ENCODE results near the gene NFATC3. TPM values are rescaled to one million over a fixed set of nuclear protein-coding genes. Genes with fewer than 3 reads are reported as not detected.

NFATC3 gene
- total and polyA plus RNA-seq, 2 of the 8 experiments (the other 6 are each of a cell fraction or from before 2014, with no cell fraction given): 17.6 to 34.5 TPM

DNA sequence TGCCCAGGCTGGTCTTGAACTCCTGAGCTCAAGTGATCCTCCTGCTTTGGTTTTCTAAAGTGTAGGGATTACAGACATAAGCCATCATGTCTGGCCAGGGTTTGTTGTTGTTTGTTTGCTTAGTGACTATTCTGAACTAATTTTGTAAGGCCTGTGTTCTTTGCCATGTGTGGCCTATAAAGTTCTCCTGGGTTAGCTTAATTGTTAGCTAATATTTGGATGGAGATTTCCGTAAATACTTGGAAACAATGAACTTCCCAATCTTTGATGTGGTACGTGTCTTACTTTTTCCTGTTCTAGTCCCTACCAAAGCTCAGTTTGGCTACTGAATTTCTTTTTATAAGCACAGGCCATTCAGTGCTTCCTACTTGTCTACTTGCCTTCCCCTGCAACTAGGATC, 37.2 kb upstream of the NFATC3 start:
- Histone ChIP-seq H3K27me3 (replicated peaks in 1 of 4; ENCODE audit: control insufficient read depth in 3 of 4, extremely low read depth in 1 of 4, insufficient read depth in 3 of 4, low read length in 3 of 4) (no peaks in the 10 kb centered on the region), H4K91ac (replicated peaks; ENCODE audit: insufficient read length, low read length) (no peak overlapping the region), H3K4ac (replicated peaks; ENCODE audit: insufficient read length, low read depth, low read length) (no peak overlapping the region), H3K9ac (replicated peaks in 1 of 4; ENCODE audit: extremely low read depth in 1 of 4, low read depth in 3 of 4, low read length in 3 of 4) (no peak overlapping the region), H3K56ac (replicated peaks; ENCODE audit: insufficient read length, low read depth, low read length) (no peak overlapping the region), H2BK20ac (ENCODE audit: low read length) (no peak overlapping the region), H3K36me3 (ENCODE audit: control insufficient read depth in 2 of 4, insufficient read depth in 4 of 4, low read length in 3 of 4) (peaks cover 0 to 9% (median 5%) of the 10 kb centered on the region in 4 experiments; a peak in 4 of 8 replicates), H2AFZ (ENCODE audit: low read length) (no peak overlapping the region), H3K23ac (ENCODE audit: insufficient read length) (no peak overlapping the region), H4K20me1 (replicated peaks in 1 of 2; ENCODE audit: control insufficient read depth in 1 of 2, insufficient read depth in 2 of 2, low read length in 2 of 2) (no peaks in the 10 kb centered on the region), H3K14ac (ENCODE audit: insufficient read length) (no peak overlapping the region), H4K8ac (ENCODE audit: extremely low read depth, insufficient read depth, low read length) (no peak overlapping the region), H3K9me3 (ENCODE audit: insufficient read depth in 2 of 2, low read depth in 1 of 2, low read length in 1 of 2) (no peaks in the 10 kb centered on the region), H3K23me2 (ENCODE audit: low read depth, low read length) (no peaks in the 10 kb centered on the region), H2BK12ac (ENCODE audit: low read depth, low read length) (no peak overlapping the region), H3K4me1 (replicated peaks in 1 of 4; ENCODE audit: control insufficient read depth in 3 of 4, insufficient read depth in 4 of 4, low read length in 3 of 4) (no peaks in the 10 kb centered on the region), H2BK15ac (ENCODE audit: low read length) (no peak overlapping the region), H3K27ac (ENCODE audit: low read depth, low read length) (no peak overlapping the region), H2BK5ac (ENCODE audit: low read depth, low read length) (no peak overlapping the region), H3K4me3 (ENCODE audit: extremely low read depth in 1 of 4, insufficient read depth in 2 of 4, low read depth in 3 of 4, low read length in 4 of 4) (no peak overlapping the region), H3K18ac (ENCODE audit: extremely low read depth, low read length) (no peak overlapping the region), H2BK120ac (replicated peaks; ENCODE audit: low read depth, low read length) (no peak overlapping the region), H2AK5ac (ENCODE audit: low read depth, low read length) (no peak overlapping the region), H3K79me2 (ENCODE audit: control insufficient read depth in 1 of 2, insufficient read depth in 2 of 2, low read length in 2 of 2) (no peaks in the 10 kb centered on the region), H3K4me2 (ENCODE audit: insufficient read depth in 1 of 2, low read depth in 2 of 2, low read length in 2 of 2) (no peak overlapping the region), H4K5ac (ENCODE audit: insufficient read length, low read depth, low read length) (no peak overlapping the region), H3K79me1 (ENCODE audit: low read depth, low read length) (peaks cover 5% of the 10 kb centered on the region)
- CTCF ChIA-PET (ENCODE audit: partially characterized antibody): interaction anchor here (1.0 to 1.2 kb wide), 3 partner anchors 17 to 182 kb away, joined by 3 read pairs; no protein-coding TSS in a partner anchor
- POLR2A ChIA-PET (ENCODE audit: partially characterized antibody): interaction anchor here (1.5 kb wide), 1 partner anchor 26 kb away, joined by 4 read pairs; no protein-coding TSS in a partner anchor
- DNase-seq (ENCODE audit: low read depth in 1 of 2, low spot score in 2 of 2) (no peak), FAIRE-seq (no peak)
- WGBS, 2 experiments (ENCODE audit: extremely low coverage in 1 of 2, insufficient coverage in 1 of 2, insufficient read length in 1 of 2, insufficient replicate concordance in 2 of 2, low coverage in 1 of 2, low lambda C conversion rate in 2 of 2, missing lambda C conversion rate in 1 of 2): 95% methylated on average over 2 of the region's 2 CpGs; no CpG with 5 or more reads in 1 of the 2 experiments
- no peak for TF ChIP-seq SIRT6 (IDR thresholded peaks at IDR 0.05; ENCODE audit: low read length)
- TF ChIP-seq, protein P1, sequence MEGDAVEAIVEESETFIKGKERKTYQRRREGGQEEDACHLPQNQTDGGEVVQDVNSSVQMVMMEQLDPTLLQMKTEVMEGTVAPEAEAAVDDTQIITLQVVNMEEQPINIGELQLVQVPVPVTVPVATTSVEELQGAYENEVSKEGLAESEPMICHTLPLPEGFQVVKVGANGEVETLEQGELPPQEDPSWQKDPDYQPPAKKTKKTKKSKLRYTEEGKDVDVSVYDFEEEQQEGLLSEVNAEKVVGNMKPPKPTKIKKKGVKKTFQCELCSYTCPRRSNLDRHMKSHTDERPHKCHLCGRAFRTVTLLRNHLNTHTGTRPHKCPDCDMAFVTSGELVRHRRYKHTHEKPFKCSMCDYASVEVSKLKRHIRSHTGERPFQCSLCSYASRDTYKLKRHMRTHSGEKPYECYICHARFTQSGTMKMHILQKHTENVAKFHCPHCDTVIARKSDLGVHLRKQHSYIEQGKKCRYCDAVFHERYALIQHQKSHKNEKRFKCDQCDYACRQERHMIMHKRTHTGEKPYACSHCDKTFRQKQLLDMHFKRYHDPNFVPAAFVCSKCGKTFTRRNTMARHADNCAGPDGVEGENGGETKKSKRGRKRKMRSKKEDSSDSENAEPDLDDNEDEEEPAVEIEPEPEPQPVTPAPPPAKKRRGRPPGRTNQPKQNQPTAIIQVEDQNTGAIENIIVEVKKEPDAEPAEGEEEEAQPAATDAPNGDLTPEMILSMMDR (IDR thresholded peaks at IDR 0.05; ENCODE audit: control extremely low read depth in 1 of 3, insufficient read depth in 1 of 3, low read depth in 1 of 3, low read length in 3 of 3): no peak
- TF ChIP-seq HDAC2 (IDR thresholded peaks at IDR 0.05; ENCODE audit: borderline replicate concordance in 1 of 2, low read depth in 2 of 2, low read length in 2 of 2): no peak
- no peak for TF ChIP-seq JUND (IDR thresholded peaks at IDR 0.05; ENCODE audit: low read length)
- no peak for TF ChIP-seq CHD1 (IDR thresholded peaks at IDR 0.05; ENCODE audit: low read depth, low read length)
- TF ChIP-seq EZH2 (IDR thresholded peaks at IDR 0.05; ENCODE audit: low read depth, low read length, severe bottlenecking): no peak
- no peak for TF ChIP-seq GTF2F1 (IDR thresholded peaks at IDR 0.05; ENCODE audit: borderline replicate concordance, low read depth, low read length)
- TF ChIP-seq POLR2AphosphoS5 (IDR thresholded peaks at IDR 0.05; ENCODE audit: low read depth, low read length): no peak
- no peak for TF ChIP-seq SRF (IDR thresholded peaks at IDR 0.05; ENCODE audit: low read depth, low read length)
- TF ChIP-seq TEAD4 (IDR thresholded peaks at IDR 0.05; ENCODE audit: low read depth, low read length): no peak
- no peak for TF ChIP-seq TBP (IDR thresholded peaks at IDR 0.05; ENCODE audit: low read depth, low read length)
- no peak for TF ChIP-seq CTBP2 (IDR thresholded peaks at IDR 0.05; ENCODE audit: borderline replicate concordance, insufficient read depth, insufficient read length, low read length)

Measured in H1 (cell line).